ENCODE data around the gene SEC14L2. TPM values are rescaled to one million over a fixed set of nuclear protein-coding genes. Genes with fewer than 3 reads are reported as not detected.
"Not testable (repeated sequence)": the region's sequence is repeated elsewhere in the genome, so short reads cannot be mapped to it uniquely, and the experiment has no call there.

SEC14L2 gene
- total RNA-seq, 1 donor from 2014 or later, result 13.2 TPM

DNA sequence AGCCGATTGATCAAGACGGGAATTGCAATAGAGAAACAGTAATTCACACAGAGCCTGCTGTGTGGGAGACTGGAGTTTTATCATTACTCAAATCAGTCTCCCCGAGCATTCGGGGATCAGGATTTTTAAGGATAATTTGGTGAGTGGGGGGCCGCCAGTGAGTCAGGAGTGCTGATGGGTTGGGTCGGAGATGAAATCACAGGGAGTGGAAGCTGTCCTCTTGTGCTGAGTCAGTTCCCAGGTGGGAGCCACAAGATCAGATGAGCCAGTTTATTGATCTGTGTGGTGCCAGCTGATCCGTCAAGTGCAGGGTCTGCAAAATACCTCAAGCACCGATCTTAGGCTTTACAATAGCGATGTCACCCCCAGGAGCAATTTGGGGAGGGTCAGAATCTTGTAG is 44.3 kb downstream of the SEC14L2 start:
- TF ChIP-seq, protein P1, sequence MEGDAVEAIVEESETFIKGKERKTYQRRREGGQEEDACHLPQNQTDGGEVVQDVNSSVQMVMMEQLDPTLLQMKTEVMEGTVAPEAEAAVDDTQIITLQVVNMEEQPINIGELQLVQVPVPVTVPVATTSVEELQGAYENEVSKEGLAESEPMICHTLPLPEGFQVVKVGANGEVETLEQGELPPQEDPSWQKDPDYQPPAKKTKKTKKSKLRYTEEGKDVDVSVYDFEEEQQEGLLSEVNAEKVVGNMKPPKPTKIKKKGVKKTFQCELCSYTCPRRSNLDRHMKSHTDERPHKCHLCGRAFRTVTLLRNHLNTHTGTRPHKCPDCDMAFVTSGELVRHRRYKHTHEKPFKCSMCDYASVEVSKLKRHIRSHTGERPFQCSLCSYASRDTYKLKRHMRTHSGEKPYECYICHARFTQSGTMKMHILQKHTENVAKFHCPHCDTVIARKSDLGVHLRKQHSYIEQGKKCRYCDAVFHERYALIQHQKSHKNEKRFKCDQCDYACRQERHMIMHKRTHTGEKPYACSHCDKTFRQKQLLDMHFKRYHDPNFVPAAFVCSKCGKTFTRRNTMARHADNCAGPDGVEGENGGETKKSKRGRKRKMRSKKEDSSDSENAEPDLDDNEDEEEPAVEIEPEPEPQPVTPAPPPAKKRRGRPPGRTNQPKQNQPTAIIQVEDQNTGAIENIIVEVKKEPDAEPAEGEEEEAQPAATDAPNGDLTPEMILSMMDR (IDR thresholded peaks at IDR 0.05; ENCODE audit: unreplicated experiment), result no peak
- Mint-ChIP-seq H3K27me3 (peaks cover 6% of the 10 kb centered on the region), H3K4me3 (ENCODE audit: low read depth) (no peak overlapping the region), H3K4me1 (ENCODE audit: low read depth) (peaks cover 27% of the 10 kb centered on the region), H3K36me3 (ENCODE audit: insufficient read depth) (no peaks in the 10 kb centered on the region), H3K9me3 (ENCODE audit: low read depth) (no peaks in the 10 kb centered on the region), H3K27ac (peak overlapping the region; percentile 8)
- DNase-seq (ENCODE audit: low spot score, unreplicated experiment), result no peak

DNA sequence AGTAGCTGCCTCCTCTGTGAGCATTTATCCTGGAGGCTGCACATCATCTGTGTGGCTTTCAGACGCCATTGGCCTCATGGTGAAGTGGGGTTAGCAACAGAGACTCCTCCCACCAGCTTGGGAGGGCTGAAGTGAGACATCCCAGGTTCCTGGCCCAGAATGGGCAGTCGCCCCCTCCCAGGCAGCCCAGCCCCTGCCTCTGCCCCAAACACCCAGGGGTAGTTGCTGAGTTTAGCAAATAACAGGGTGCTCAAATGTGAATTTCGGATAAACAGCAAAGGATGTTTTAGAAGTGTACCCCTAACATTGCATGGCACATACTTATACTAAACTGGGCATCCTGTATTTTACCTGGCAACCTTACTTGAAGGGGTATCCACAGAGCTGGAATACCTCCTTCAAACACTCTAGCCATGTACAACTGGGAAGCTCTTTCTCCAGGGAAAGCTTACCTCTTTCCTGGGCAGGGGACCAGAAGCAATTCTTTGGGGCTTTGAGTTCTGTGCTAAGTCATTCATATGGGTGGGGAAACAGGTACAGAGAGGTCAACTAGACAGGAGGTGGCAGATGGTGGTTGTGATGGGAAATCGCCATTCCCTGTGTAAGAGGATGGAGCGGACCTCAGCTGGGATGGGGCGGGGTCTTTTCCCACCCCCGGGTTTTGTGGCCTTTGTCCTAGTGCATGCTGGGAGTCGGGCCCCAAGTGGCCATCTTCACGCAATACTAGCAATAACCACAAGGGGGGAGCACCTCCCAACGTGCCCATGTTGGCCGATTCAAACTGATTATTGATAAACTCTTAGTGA is 48.0 kb downstream of the SEC14L2 start:
- Mint-ChIP-seq H3K36me3 (ENCODE audit: insufficient read depth) (no peaks in the 10 kb centered on the region), H3K4me1 (ENCODE audit: low read depth) (peaks cover 9% of the 10 kb centered on the region), H3K4me3 (ENCODE audit: low read depth) (no peak overlapping the region), H3K27ac (no peak overlapping the region), H3K27me3 (peaks cover 11% of the 10 kb centered on the region), H3K9me3 (ENCODE audit: low read depth) (no peaks in the 10 kb centered on the region)
- TF ChIP-seq, protein P1 (IDR thresholded peaks at IDR 0.05; ENCODE audit: unreplicated experiment), result peak; percentile 80
- peak; percentile 65 for DNase-seq (ENCODE audit: low spot score, unreplicated experiment)

GRCh38 chr22:30445438-30446145 is 48.8 kb downstream of the SEC14L2 start:
- DNase-seq (ENCODE audit: low spot score, unreplicated experiment), result no peak
- no peak overlapping the region for H3K27ac Mint-ChIP-seq
- peaks cover 9% of the 10 kb centered on the region for H3K27me3 Mint-ChIP-seq
- no peaks in the 10 kb centered on the region for H3K36me3 Mint-ChIP-seq (ENCODE audit: insufficient read depth)
- H3K4me1 Mint-ChIP-seq (ENCODE audit: low read depth), result peaks cover 9% of the 10 kb centered on the region
- TF ChIP-seq, protein P1 (IDR thresholded peaks at IDR 0.05; ENCODE audit: unreplicated experiment), result peak; percentile 10
- H3K4me3 Mint-ChIP-seq (ENCODE audit: low read depth), result no peak overlapping the region
- H3K9me3 Mint-ChIP-seq (ENCODE audit: low read depth), result no peaks in the 10 kb centered on the region

DNA sequence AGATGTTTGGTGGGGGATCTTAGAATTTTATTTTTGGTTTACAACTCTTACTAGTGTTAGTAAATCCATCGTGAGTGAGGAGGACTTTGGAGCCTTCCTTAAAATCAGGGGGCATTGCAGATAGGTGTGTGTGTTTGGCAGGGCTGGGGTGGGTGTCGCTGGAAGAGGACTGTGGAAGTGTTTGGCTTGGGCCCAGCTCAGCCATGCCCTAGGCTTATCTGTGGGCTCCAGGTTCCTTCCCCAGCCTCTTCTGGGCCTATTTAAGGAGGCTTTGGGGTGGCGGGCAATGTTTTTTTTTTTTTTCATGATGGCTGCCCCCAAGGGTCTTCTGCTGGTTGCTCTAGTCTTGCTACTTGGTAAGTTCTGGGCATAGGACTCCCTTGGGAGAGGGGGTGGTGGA is 50.8 kb downstream of the SEC14L2 start:
- Mint-ChIP-seq H3K36me3 (ENCODE audit: insufficient read depth) (no peaks in the 10 kb centered on the region), H3K9me3 (ENCODE audit: low read depth) (no peaks in the 10 kb centered on the region), H3K4me3 (ENCODE audit: low read depth) (no peak overlapping the region), H3K27ac (no peak overlapping the region), H3K4me1 (ENCODE audit: low read depth) (peaks cover 8% of the 10 kb centered on the region), H3K27me3 (peaks cover 5% of the 10 kb centered on the region)
- no peak for DNase-seq (ENCODE audit: low spot score, unreplicated experiment)
- TF ChIP-seq, protein P1 (IDR thresholded peaks at IDR 0.05; ENCODE audit: unreplicated experiment), result no peak

DNA sequence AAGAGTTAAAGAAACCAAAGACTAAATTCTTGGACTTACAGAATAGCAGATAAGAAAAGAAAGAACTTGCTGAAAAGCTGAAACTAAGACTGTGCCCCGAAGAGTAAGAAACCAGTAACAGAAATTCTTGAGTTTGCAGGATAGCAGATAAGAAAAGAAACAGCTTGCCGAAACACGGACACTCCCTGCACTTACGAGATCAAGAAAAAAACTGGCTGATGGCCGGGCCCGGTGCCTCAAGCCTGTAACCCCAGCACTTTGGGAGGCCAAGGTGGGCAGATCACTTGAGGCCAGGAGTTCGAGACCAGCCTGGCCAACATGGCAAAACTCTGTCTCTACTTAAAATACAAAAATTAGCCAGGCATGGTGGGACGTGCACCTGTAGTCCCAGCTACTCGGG is 54.7 kb downstream of the SEC14L2 start:
- H3K4me1 Mint-ChIP-seq (ENCODE audit: low read depth); H3K4me3 Mint-ChIP-seq (ENCODE audit: low read depth); H3K36me3 Mint-ChIP-seq (ENCODE audit: insufficient read depth); H3K27me3 Mint-ChIP-seq; H3K9me3 Mint-ChIP-seq (ENCODE audit: low read depth); DNase-seq (ENCODE audit: low spot score, unreplicated experiment); H3K27ac Mint-ChIP-seq: not testable (repeated sequence)

Measured in progenitor cell of endocrine pancreas (in vitro differentiated cells).